Upper lobe of left lung (tissue), 6 donors: ENCODE data around the gene PNPLA2. TPM values are rescaled to one million over a fixed set of nuclear protein-coding genes. Genes with fewer than 3 reads are reported as not detected.
A peak's percentile ranks its signal among the peaks of the same experiment; 100 is the strongest.

Experiments
- ATAC-seq, 2 donors: fragments of 200-7000 bp; cut with Tn5 transposase; one replicate each; pipeline ENCODE4 v1.9.1; 2022; ENCODE audit warnings: mild to moderate bottlenecking in 2 of 2, moderate library complexity in 2 of 2; ENCODE audit not compliant: low FRiP score in 2 of 2
- DNase-seq, 2 donors: peaks; one replicate each; pipeline ENCODE4 v3.0.0-alpha.2; 2019 to 2020
- H3K27ac ChIP-seq, 4 donors: fragments of 200-600 bp; sonication (generic); one replicate each; pipeline ENCODE4 v1.5.1; 2016 to 2019
- H3K27me3 ChIP-seq, 4 donors: fragments of 200-600 bp; sonication (generic); one replicate each; pipeline ENCODE4 v1.5.1; 2017 to 2019
- H3K36me3 ChIP-seq, 4 donors: fragments of 200-600 bp; sonication (generic); one replicate each; pipeline ENCODE4 v1.5.1; 2016 to 2019
- H3K4me1 ChIP-seq, 4 donors: fragments of 200-600 bp; sonication (generic); one replicate each; pipeline ENCODE4 v1.5.1; 2018 to 2019
- H3K4me3 ChIP-seq, 4 donors: fragments of 200-600 bp; sonication (generic); one replicate each; pipeline ENCODE4 v1.5.1; 2017 to 2019; ENCODE audit warnings: mild to moderate bottlenecking in 2 of 4, moderate library complexity in 1 of 4
- H3K9me3 ChIP-seq, 4 donors: fragments of 200-600 bp; sonication (generic); one replicate each; pipeline ENCODE4 v1.5.1; 2018 to 2019
- EP300 ChIP-seq, 4 donors: sonication (generic); formaldehyde crosslinking; IDR thresholded peaks; one replicate each; pipeline ENCODE4 v1.5.1; 2017; ENCODE audit warnings: antibody characterized with exemption in 4 of 4, control low read depth in 2 of 4
- POLR2A ChIP-seq, 4 donors: fragments of 450-650 bp; IDR thresholded peaks; one replicate each; pipeline ENCODE4 v1.5.1; 2016 to 2017; ENCODE audit warnings: antibody characterized with exemption in 4 of 4, mild to moderate bottlenecking in 2 of 4
- POLR2AphosphoS5 ChIP-seq, 2 donors: sonication (generic); formaldehyde crosslinking; IDR thresholded peaks; one replicate each; pipeline ENCODE4 v1.5.1; 2017; ENCODE audit warnings: antibody characterized with exemption in 2 of 2
- WGBS, 2 donors: methylation state at CpG; one replicate each; pipeline ENCODE4 v1.1.5; 2017 to 2018; 5-methylcytosine and 5-hydroxymethylcytosine counted together
- total RNA-seq, 6 donors: library from RNA; depleted of rRNA in 4 of 6; stranded (reverse); fragments of >200 nt in 4 of 6; gene quantifications; one replicate each; pipeline versions ENCODE4 v1.1.0 to v1.2.1, GENCODE V29; 2016 to 2021
- TF ChIP-seq, protein P1 (sequence below), 6 experiments: fragments of 450-650 bp in 4 of 6; fragments of 200-600 bp in 2 of 6; sonication (generic) in 2 of 6; IDR thresholded peaks; one replicate each; pipeline ENCODE4 v1.5.1; 2016 to 2019; ENCODE audit warnings: antibody characterized with exemption in 6 of 6
- donor health status: DM: no; HTN: no; CAD: no; lungs with moderate emphysema.
- donor health status: DM: no; HTN: yes; CAD: no; lungs with severe emphysema.

PNPLA2 gene
- total RNA-seq, 6 donors from 2014 or later: 74.5 to 303 (median 164) TPM

DNA sequence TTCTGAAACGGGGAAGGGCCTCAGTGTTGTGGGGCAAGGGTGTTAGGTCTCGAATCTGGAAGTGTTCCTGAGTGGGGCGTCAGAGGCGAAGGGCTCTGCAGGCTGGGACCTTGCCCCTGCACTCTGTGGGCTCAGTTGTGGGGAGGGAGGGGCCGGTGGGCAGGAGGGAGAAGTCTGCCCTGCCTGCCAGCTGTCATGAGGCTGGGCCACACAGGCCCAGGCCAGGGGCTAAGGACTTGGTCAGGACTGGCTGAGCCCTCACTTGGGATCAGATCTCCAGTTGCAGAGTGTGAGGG lies 9.1 kb downstream of the PNPLA2 start, which contains the start of gene CRACR2B:
TSS of gene CRACR2B (plus strand) at position 23 of the 296 bp plus-strand sequence. CDS start 689 bp downstream, outside the sequence.
- Histone ChIP-seq H3K4me3 (peak within 1 kb of the TSS; percentile 22 to 61 (median 57)), H3K36me3 (peaks cover 19 to 28% (median 25%) of the 10 kb centered on the region in 4 donors), H3K9me3 (no peaks in the 10 kb centered on the region), H3K27me3 (peaks cover 0 to 4% (median 0%) of the 10 kb centered on the region in 4 donors), H3K4me1 (peaks cover 75 to 92% (median 77%) of the 10 kb centered on the region in 4 donors), H3K27ac (peak within 1 kb of the TSS; percentile 77 to 92 (median 84))
- WGBS, 2 donors: 33 to 50% methylated on average over 5 of the region's 5 CpGs
- DNase-seq (no peak), ATAC-seq (peak in 1 of 2 donors; percentile 0)
- no peak for TF ChIP-seq POLR2A (IDR thresholded peaks at IDR 0.05)
- no peak for TF ChIP-seq EP300 (IDR thresholded peaks at IDR 0.05)
- no peak for TF ChIP-seq POLR2AphosphoS5 (IDR thresholded peaks at IDR 0.05)
- TF ChIP-seq, protein P1, sequence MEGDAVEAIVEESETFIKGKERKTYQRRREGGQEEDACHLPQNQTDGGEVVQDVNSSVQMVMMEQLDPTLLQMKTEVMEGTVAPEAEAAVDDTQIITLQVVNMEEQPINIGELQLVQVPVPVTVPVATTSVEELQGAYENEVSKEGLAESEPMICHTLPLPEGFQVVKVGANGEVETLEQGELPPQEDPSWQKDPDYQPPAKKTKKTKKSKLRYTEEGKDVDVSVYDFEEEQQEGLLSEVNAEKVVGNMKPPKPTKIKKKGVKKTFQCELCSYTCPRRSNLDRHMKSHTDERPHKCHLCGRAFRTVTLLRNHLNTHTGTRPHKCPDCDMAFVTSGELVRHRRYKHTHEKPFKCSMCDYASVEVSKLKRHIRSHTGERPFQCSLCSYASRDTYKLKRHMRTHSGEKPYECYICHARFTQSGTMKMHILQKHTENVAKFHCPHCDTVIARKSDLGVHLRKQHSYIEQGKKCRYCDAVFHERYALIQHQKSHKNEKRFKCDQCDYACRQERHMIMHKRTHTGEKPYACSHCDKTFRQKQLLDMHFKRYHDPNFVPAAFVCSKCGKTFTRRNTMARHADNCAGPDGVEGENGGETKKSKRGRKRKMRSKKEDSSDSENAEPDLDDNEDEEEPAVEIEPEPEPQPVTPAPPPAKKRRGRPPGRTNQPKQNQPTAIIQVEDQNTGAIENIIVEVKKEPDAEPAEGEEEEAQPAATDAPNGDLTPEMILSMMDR (IDR thresholded peaks at IDR 0.05): no peak

DNA sequence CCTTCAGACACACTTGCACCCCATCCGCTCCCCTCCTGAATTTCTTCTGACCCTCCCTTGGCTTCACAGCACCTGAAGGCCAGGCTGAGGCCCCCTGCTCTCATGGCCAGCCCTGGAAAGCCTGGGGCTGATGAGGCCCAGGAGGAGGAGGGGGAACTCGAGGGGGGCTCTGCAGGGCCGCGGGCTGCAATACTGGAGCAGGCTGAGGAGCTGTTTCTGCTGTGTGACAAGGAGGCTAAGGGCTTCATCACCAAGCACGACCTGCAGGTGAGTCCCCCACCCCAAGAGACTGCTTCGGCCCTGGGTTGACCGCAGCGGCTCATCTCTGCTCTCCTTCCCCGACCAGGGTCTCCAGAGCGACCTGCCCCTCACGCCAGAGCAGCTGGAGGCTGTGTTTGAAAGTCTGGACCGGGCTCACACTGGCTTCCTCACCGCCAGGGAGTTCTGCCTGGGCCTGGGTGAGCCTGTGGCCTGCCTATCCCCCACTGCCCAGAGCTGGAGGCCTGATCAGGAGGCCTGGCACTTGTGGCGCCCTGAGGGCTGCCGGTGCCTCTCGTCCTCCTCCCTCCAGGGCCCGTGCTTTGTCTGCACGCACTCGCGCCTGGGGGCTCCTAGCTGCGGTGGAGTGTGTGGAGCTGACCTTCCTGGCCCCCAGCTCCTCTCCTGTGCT lies 9.9 kb downstream of the PNPLA2 start:
- peak overlapping the region; percentile 48 to 92 (median 84) for H3K27ac ChIP-seq
- peaks cover 14 to 20% (median 19%) of the 10 kb centered on the region in 4 donors for H3K36me3 ChIP-seq
- 54 to 79% methylated on average over 9 to 21 of the region's 21 CpGs for WGBS, 2 donors
- no peaks in the 10 kb centered on the region for H3K9me3 ChIP-seq
- ATAC-seq (no peak), DNase-seq (peak in 1 of 2 donors; percentile 75)
- H3K4me3 ChIP-seq: peak overlapping the region in 2 of 4 donors; percentile 45 to 46
- H3K4me1 ChIP-seq: peaks cover 78 to 90% (median 80%) of the 10 kb centered on the region in 4 donors
- H3K27me3 ChIP-seq: peaks cover 0 to 4% (median 0%) of the 10 kb centered on the region in 4 donors
- TF ChIP-seq, protein P1 (IDR thresholded peaks at IDR 0.05): no peak
- TF ChIP-seq EP300 (IDR thresholded peaks at IDR 0.05) (no peak), POLR2A (IDR thresholded peaks at IDR 0.05) (no peak), POLR2AphosphoS5 (IDR thresholded peaks at IDR 0.05) (no peak)

DNA sequence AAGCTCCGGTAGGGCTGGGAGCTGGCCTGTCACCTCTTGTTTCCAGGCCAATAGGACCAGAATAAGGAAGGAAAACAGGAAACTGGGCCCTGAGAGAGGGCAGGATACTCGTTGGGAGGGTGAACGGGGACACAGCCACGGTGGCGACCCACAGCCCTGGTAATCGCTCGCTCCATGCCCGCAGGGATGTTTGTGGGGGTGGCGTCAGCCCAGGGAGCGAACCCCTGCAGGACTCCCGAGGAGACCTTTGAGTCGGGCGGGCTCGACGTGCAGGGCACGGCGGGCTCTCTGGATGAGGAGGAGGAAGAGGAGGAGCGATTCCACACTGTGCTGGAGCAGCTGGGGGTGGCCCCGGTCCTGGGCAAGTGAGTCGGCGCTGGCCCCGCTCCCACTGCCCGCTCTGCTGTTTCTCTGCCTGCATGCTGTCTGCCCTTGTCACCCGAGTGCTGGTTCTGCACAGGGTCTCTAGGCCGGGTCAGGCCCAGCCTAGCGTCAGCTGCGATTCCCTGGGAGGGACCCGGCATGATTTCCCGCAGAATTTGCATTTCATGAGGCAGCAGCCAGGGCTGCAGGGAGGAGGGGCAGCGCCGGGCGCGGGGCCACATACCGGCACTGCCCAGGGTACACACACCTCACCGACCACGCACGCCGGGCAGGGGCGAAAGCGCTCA lies 10.6 kb downstream of the PNPLA2 start:
- peaks cover 0 to 4% (median 0%) of the 10 kb centered on the region in 4 donors for H3K27me3 ChIP-seq
- TF ChIP-seq POLR2A (IDR thresholded peaks at IDR 0.05) (peak in 1 of 4 donors; percentile 41), POLR2AphosphoS5 (IDR thresholded peaks at IDR 0.05) (no peak)
- WGBS, 2 donors: 0 to 11% methylated on average over 2 to 37 of the region's 40 CpGs
- H3K36me3 ChIP-seq: peaks cover 7 to 13% (median 12%) of the 10 kb centered on the region in 4 donors
- peak overlapping the region; percentile 48 to 92 (median 84) for H3K27ac ChIP-seq
- ATAC-seq (peak; percentile 9 to 23), DNase-seq (peak in 1 of 2 donors; percentile 89)
- H3K4me1 ChIP-seq: peaks cover 84 to 96% (median 87%) of the 10 kb centered on the region in 4 donors
- peak overlapping the region in 3 of 4 donors; percentile 39 to 46 (median 45) for H3K4me3 ChIP-seq
- H3K9me3 ChIP-seq: no peaks in the 10 kb centered on the region

DNA sequence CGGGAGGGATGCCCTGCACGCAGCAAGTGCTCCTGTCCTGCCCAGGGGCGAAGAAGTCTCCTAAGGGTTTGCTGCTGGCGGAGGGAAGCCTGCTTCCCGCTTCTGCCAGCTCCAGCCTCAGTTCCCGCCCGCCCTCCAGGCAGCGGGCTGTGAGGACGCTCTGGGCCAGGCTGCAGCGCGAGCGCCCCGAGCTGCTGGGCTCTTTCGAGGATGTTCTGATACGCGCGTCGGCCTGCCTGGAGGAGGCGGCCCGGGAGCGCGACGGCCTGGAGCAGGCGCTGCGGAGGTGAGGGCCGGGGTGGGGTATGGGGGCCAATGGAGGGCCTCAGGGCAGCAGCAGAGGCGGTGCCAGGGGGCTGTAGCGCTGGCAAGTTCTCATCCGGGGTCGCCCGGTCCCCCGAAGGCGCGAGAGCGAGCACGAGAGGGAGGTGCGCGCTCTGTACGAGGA lies 11.2 kb downstream of the PNPLA2 start:
- DNase-seq (no peak), ATAC-seq (peak in 1 of 2 donors; percentile 0)
- Histone ChIP-seq H3K4me1 (peaks cover 88 to 96% (median 91%) of the 10 kb centered on the region in 4 donors), H3K27ac (peak overlapping the region; percentile 48 to 92 (median 84)), H3K36me3 (peaks cover 2 to 7% (median 6%) of the 10 kb centered on the region in 4 donors), H3K27me3 (peaks cover 0 to 4% (median 0%) of the 10 kb centered on the region in 4 donors), H3K9me3 (no peaks in the 10 kb centered on the region), H3K4me3 (peak overlapping the region in 3 of 4 donors; percentile 39 to 46 (median 45))
- WGBS, 2 donors: 2 to 10% methylated on average over 2 to 18 of the region's 39 CpGs
- peak in 1 of 4 donors; percentile 59 for TF ChIP-seq POLR2A (IDR thresholded peaks at IDR 0.05)
- TF ChIP-seq POLR2AphosphoS5 (IDR thresholded peaks at IDR 0.05): no peak

DNA sequence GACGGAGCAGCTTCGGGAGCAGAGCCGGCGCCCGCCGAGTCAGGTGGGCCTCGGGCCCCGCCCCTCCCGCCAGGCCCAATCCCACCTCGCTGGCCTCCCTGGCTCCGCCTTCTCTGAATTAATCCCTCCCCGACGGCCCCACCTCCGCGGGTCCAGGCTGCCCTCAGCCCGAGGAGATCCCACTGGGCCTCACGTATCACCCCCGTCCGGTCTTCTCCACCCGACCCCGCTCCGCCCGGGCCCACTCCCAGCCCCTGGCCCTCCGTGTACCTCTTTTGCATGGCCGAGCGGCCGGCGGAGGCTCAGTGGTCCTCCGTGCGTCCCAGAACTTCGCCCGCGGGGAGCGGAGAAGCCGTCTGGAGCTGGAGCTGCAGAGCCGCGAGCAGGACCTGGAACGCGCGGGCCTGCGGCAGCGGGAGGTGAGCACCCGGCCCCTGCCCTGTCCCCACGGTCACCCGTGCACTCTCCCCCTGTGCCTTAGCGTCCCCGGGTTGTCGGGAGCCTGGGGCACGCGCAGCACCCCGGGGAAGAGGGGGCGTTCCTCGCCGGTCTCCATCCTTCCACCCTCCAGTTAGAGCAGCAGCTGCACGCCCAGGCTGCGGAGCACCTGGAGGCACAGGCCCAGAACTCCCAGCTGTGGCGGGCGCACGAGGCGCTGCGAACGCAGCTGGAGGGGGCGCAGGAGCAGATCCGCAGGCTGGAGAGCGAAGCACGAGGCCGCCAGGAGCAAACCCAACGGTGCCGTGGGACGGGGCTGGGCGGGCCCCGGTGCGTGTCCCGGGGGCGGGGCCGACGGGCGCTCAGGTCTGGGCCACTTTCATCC lies 11.8 kb downstream of the PNPLA2 start:
- peaks cover 0 to 4% (median 0%) of the 10 kb centered on the region in 4 donors for H3K27me3 ChIP-seq
- peaks cover 86 to 96% (median 91%) of the 10 kb centered on the region in 4 donors for H3K4me1 ChIP-seq
- H3K27ac ChIP-seq: peak overlapping the region in 3 of 4 donors; percentile 48 to 89 (median 78)
- peak; percentile 88 to 94 for DNase-seq
- TF ChIP-seq POLR2A (IDR thresholded peaks at IDR 0.05) (peak in 1 of 4 donors; percentile 47), EP300 (IDR thresholded peaks at IDR 0.05) (no peak), POLR2AphosphoS5 (IDR thresholded peaks at IDR 0.05) (peak in 1 of 2 donors; percentile 40)
- TF ChIP-seq, protein P1 (IDR thresholded peaks at IDR 0.05): no peak
- 33 to 38% methylated on average over 25 to 32 of the region's 78 CpGs for WGBS, 2 donors
- peaks cover 0 to under 1% (median under 1%) of the 10 kb centered on the region in 4 donors for H3K36me3 ChIP-seq
- H3K4me3 ChIP-seq: peak overlapping the region in 3 of 4 donors; percentile 39 to 46 (median 45)
- ATAC-seq: peak; percentile 53 to 61
- H3K9me3 ChIP-seq: no peaks in the 10 kb centered on the region
